ENCODE measurements around the gene CCL20. TPM values are rescaled to one million over a fixed set of nuclear protein-coding genes. Genes with fewer than 3 reads are reported as not detected.

Gene CCL20
- total and polyA plus RNA-seq, 2 of the 13 experiments (the other 11 are each of a cell fraction or from before 2014, with no cell fraction given), result 223 to 903 TPM

DNA sequence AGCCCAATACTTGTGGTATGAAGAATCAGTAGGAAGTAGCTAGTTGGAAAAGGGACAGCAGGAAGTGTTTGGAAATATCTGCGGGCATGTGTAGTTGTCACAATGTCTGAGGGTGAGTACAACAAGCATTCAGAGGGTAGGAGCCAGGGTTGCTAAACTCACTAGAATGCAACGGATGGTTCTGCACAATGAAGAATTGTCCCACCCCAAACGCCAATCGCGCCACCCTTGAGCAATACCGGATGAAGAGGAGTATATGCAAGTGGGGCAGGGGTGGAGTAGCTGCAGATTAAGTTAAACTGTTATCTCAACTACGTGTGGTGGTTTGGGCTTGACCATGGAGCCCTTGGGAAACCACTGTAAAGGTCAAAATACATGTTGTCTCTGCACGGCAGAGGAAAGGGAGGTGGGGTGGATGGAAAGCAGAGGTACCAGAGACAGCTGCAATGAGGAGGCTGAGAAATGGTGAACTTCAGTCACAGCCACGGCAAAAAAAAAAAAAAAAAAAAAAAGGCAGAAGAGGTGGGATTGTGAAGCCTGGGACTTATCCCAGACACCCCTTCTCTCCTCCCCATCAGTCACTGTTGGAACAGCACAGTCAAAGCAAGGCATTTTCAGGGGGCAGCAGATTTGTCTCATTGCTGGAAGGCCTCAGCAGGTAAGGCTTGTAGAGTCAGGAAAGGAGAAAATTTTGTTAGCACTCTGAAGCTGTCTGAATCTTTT is 5.2 kb downstream of the CCL20 start (continued):
- TF ChIP-seq HNF4G (IDR thresholded peaks at IDR 0.05; ENCODE audit: borderline replicate concordance, low read depth, low read length) (peak; percentile 97), HNF4G (CRISPR knock-in tag; IDR thresholded peaks at IDR 0.05; ENCODE audit: borderline replicate concordance, low read depth) (peak; percentile 98), TCF7 (IDR thresholded peaks at IDR 0.05; ENCODE audit: low read depth) (peak; percentile 91), MTA1 (CRISPR knock-in tag; IDR thresholded peaks at IDR 0.05; ENCODE audit: borderline replicate concordance) (peak; percentile 88), XBP1 (CRISPR knock-in tag; IDR thresholded peaks at IDR 0.05) (no peak), PAX8 (CRISPR knock-in tag; IDR thresholded peaks at IDR 0.05; ENCODE audit: borderline replicate concordance) (no peak), ZSCAN22 (CRISPR knock-in tag; IDR thresholded peaks at IDR 0.05) (peak; percentile 83; the same call in 1 of the 2 replicates), KAT2B (IDR thresholded peaks at IDR 0.05; ENCODE audit: borderline replicate concordance, low read depth, low read length) (no peak), EZH2 (conservative IDR thresholded peaks at IDR 0.05; ENCODE audit: low read depth, low read length) (no peak), ZNF317 (CRISPR knock-in tag; IDR thresholded peaks at IDR 0.05) (peak; percentile 91), GATAD2A (CRISPR knock-in tag; IDR thresholded peaks at IDR 0.05) (peak; percentile 99), U2AF1 (optimal IDR thresholded peaks at IDR 0.05; ENCODE audit: low read depth, low read length) (peak; percentile 21), RFXAP (CRISPR knock-in tag; IDR thresholded peaks at IDR 0.05; ENCODE audit: borderline replicate concordance) (peak; percentile 89; the same call in 1 of the 2 replicates), WIZ (CRISPR knock-in tag; IDR thresholded peaks at IDR 0.05) (peak; percentile 76), ZNF205 (CRISPR knock-in tag; IDR thresholded peaks at IDR 0.05) (peak; percentile 94), CBFB (CRISPR knock-in tag; IDR thresholded peaks at IDR 0.05) (peak; percentile 98), HOXA7 (CRISPR knock-in tag; IDR thresholded peaks at IDR 0.05) (no peak), FOSL2 (CRISPR knock-in tag; IDR thresholded peaks at IDR 0.05) (peak; percentile 94), MED13 (CRISPR knock-in tag; IDR thresholded peaks at IDR 0.05) (peak; percentile 99), RARA (CRISPR knock-in tag; IDR thresholded peaks at IDR 0.05) (peak; percentile 97), ZNF547 (CRISPR knock-in tag; IDR thresholded peaks at IDR 0.05) (no peak), SMARCC2 (IDR thresholded peaks at IDR 0.05) (no peak), KLF16 (CRISPR knock-in tag; IDR thresholded peaks at IDR 0.05) (peak in 1 of 2 experiments; percentile 98; a peak in 2 of 4 replicates), HCFC1 (IDR thresholded peaks at IDR 0.05; ENCODE audit: low read depth, low read length) (no peak), ARNTL (CRISPR knock-in tag; IDR thresholded peaks at IDR 0.05) (peak; percentile 95), DMAP1 (CRISPR knock-in tag; IDR thresholded peaks at IDR 0.05) (peak; percentile 90), MIER3 (CRISPR knock-in tag; IDR thresholded peaks at IDR 0.05; ENCODE audit: borderline replicate concordance) (peak; percentile 99), RBM22 (optimal IDR thresholded peaks at IDR 0.05; ENCODE audit: low read length) (peak; percentile 72), ZFP1 (CRISPR knock-in tag; IDR thresholded peaks at IDR 0.05) (peak; percentile 95)
- TF ChIP-seq, protein P1, sequence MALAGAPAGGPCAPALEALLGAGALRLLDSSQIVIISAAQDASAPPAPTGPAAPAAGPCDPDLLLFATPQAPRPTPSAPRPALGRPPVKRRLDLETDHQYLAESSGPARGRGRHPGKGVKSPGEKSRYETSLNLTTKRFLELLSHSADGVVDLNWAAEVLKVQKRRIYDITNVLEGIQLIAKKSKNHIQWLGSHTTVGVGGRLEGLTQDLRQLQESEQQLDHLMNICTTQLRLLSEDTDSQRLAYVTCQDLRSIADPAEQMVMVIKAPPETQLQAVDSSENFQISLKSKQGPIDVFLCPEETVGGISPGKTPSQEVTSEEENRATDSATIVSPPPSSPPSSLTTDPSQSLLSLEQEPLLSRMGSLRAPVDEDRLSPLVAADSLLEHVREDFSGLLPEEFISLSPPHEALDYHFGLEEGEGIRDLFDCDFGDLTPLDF (CRISPR knock-in tag; IDR thresholded peaks at IDR 0.05), result peak; percentile 64; the same call in 1 of the 2 replicates
- TF ChIP-seq, protein P2, sequence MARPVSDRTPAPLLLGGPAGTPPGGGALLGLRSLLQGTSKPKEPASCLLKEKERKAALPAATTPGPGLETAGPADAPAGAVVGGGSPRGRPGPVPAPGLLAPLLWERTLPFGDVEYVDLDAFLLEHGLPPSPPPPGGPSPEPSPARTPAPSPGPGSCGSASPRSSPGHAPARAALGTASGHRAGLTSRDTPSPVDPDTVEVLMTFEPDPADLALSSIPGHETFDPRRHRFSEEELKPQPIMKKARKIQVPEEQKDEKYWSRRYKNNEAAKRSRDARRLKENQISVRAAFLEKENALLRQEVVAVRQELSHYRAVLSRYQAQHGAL (CRISPR knock-in tag; IDR thresholded peaks at IDR 0.05; ENCODE audit: not compliant biosample characterization), result no peak
- TF ChIP-seq, protein P3, sequence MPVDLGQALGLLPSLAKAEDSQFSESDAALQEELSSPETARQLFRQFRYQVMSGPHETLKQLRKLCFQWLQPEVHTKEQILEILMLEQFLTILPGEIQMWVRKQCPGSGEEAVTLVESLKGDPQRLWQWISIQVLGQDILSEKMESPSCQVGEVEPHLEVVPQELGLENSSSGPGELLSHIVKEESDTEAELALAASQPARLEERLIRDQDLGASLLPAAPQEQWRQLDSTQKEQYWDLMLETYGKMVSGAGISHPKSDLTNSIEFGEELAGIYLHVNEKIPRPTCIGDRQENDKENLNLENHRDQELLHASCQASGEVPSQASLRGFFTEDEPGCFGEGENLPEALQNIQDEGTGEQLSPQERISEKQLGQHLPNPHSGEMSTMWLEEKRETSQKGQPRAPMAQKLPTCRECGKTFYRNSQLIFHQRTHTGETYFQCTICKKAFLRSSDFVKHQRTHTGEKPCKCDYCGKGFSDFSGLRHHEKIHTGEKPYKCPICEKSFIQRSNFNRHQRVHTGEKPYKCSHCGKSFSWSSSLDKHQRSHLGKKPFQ (CRISPR knock-in tag; IDR thresholded peaks at IDR 0.05; ENCODE audit: insufficient replicate concordance), result no peak
